Measurements from ENCODE around the gene ATP2C2. TPM values are rescaled to one million over a fixed set of nuclear protein-coding genes. Genes with fewer than 3 reads are reported as not detected.
A peak's percentile ranks its signal among the peaks of the same experiment; 100 is the strongest.

Gene ATP2C2
- total and polyA plus RNA-seq, 8 donors: 11.2 to 52.8 (median 22.2) TPM

DNA sequence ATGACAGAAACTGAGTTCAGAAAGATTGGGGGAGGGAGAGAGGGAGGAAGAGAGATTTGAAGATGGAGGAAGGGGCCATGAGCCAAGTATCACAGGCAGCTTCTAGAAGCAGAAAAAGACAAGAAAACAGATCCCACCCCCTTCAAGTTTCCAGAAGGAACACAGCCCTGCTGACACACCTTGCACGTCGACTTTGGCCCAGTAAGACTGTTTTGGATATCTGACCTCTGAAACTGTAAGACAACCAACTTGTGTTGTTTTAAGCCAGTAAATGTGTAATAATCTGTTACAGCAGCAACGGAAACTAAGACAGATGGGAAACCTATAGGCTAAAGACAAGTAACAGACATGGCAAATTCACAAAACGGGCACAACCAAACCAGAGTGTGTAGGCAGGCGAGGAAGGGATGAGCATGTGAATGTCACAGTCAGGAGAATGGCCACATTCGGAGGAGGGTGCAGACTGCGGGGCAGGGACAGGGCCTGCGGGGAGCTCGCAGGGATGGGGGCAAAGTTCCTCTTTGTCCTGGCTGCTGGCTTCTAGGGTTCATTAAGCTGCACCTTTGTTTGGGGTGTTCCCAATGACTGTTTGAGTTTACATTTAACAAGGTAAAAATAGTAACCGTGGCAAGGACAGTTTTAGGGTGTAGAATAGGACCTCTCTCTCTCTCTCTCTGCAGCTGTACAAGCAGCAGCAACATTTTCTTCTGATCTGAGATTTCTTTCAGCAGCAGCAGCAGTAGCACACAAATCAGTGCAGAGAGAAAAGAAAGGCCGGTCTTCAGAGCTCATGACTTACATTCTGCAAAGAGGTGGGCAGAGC lies 18.3 kb upstream of the ATP2C2 start:
- Histone ChIP-seq H3K4me3 (no peak overlapping the region), H3K9me3 (no peaks in the 10 kb centered on the region), H3K4me1 (no peaks in the 10 kb centered on the region), H3K27me3 (no peaks in the 10 kb centered on the region), H3K36me3 (no peaks in the 10 kb centered on the region), H3K27ac (no peak overlapping the region)
- ATAC-seq (no peak), DNase-seq (no peak)
- intact Hi-C loops (cut with DNase I): no loop called here
- TF ChIP-seq, protein P1, sequence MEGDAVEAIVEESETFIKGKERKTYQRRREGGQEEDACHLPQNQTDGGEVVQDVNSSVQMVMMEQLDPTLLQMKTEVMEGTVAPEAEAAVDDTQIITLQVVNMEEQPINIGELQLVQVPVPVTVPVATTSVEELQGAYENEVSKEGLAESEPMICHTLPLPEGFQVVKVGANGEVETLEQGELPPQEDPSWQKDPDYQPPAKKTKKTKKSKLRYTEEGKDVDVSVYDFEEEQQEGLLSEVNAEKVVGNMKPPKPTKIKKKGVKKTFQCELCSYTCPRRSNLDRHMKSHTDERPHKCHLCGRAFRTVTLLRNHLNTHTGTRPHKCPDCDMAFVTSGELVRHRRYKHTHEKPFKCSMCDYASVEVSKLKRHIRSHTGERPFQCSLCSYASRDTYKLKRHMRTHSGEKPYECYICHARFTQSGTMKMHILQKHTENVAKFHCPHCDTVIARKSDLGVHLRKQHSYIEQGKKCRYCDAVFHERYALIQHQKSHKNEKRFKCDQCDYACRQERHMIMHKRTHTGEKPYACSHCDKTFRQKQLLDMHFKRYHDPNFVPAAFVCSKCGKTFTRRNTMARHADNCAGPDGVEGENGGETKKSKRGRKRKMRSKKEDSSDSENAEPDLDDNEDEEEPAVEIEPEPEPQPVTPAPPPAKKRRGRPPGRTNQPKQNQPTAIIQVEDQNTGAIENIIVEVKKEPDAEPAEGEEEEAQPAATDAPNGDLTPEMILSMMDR (IDR thresholded peaks at IDR 0.05): no peak

DNA sequence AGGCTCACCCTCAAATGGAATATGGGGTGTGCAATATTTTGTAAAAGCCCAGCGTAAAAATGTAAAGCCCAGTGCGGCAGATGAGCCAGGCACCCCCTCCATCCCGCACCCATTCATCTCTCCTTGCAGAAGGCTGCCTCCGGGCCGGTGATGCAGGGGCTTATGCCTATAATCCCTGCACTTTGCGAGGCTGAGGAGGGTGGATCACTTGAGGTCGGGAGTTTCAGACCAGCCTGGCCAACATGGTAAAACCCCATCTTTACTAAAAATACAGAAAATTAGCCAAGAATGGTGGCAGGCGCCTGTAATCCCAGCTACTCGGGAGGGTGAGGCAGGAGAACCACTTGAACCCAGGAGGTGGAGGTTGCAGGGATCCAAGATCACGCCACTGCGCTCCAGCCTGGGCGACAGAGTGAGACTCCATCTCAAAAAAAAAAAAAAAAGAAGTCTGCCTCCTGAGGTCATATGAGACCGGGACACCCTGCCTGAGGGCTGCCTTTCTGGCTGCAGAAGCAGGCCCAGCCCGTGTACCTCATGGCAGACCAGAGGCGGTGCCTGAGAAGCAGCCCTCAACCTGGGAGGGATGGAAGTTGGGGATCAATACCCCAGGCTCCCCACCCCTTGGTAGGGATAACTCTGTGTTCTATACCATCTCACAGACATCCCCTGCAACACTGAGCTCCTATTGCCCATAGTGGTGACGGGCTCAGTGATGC lies 17.5 kb upstream of the ATP2C2 start:
- no peaks in the 10 kb centered on the region for H3K27me3 ChIP-seq
- TF ChIP-seq, protein P1 (IDR thresholded peaks at IDR 0.05): no peak
- no peak for ATAC-seq
- H3K9me3 ChIP-seq: no peaks in the 10 kb centered on the region
- H3K36me3 ChIP-seq: no peaks in the 10 kb centered on the region
- H3K4me1 ChIP-seq: no peaks in the 10 kb centered on the region
- intact Hi-C loops (cut with DNase I): no loop called here
- H3K4me3 ChIP-seq: no peak overlapping the region
- H3K27ac ChIP-seq: no peak overlapping the region
- DNase-seq: no peak

DNA sequence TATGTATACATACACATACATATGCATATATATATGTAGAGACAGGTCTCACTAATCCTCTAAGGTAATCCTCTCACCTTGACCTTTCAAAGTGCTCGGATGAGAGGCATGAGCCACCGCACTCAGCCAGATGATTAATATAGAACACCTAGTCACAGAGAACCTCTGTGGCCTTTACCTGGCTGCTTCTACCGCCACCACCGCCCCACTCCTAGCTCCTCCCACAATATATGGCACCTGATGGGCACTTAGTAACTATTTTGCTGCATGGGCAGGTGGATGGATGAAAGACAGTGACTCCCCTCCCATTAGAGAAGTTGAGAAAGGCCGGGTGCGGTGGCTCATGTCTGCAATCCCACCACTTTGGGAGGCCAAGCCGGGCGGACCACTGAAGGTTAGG lies 16.7 kb upstream of the ATP2C2 start:
- TF ChIP-seq, protein P1 (IDR thresholded peaks at IDR 0.05): no peak
- H3K4me3 ChIP-seq: no peak overlapping the region
- no peak for ATAC-seq

DNA sequence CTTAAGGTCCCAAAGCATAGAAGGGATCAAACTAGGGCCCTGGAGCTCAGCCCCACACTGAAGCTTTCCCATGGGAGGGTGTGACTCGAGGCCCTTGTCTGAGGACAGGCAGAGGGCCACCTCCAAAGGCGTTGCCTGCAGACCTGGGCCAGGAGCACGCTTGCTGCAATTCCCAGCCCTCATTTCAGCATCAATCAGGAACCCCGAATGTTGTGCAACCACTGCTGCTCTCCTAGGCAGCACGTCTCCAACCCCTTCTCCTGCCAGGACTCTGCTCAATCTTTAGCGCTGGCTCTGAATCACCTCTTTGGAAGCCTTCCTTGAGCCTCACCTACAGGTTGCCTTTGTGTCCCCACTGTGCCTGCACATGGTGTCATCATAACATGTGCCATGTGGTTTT lies 14.0 kb upstream of the ATP2C2 start:
- no peaks in the 10 kb centered on the region for H3K36me3 ChIP-seq
- H3K27ac ChIP-seq: no peak overlapping the region
- DNase-seq (no peak), ATAC-seq (peak; percentile 33)
- no peaks in the 10 kb centered on the region for H3K27me3 ChIP-seq
- H3K9me3 ChIP-seq: no peaks in the 10 kb centered on the region
- intact Hi-C loops (cut with DNase I): no loop called here
- TF ChIP-seq, protein P1 (IDR thresholded peaks at IDR 0.05): no peak
- H3K4me1 ChIP-seq: peaks cover 3 to 16% of the 10 kb centered on the region in 2 donors
- no peak overlapping the region for H3K4me3 ChIP-seq

More for the DNA sequence above, 16.7 kb upstream of the ATP2C2 start:
- Histone ChIP-seq H3K27ac (no peak overlapping the region), H3K4me1 (peaks cover under 1 to 3% of the 10 kb centered on the region in 2 donors), H3K27me3 (no peaks in the 10 kb centered on the region), H3K36me3 (no peaks in the 10 kb centered on the region), H3K9me3 (no peaks in the 10 kb centered on the region)
- no peak for DNase-seq
- intact Hi-C loops (cut with DNase I): no loop called here

DNA sequence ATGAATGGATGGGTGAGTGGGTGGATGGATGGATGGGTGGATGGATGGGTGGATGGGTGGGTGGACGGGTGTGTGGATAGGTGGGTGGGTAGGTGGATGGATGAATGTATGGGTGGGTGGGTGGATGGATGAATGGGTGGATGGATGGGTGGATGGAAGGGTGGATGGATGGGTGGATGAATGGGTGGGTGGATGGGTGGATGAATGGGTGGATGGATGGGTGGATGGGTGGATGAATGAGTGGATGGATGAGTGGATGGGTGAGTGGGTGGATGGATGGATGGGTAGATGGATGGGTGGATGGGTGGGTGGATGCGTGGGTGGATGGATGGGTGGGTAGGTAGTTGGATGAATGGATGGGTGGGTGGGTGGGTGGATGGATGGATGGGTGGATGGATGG lies 13.2 kb upstream of the ATP2C2 start:
- Histone ChIP-seq H3K36me3 (no peaks in the 10 kb centered on the region), H3K4me1 (peaks cover 3 to 16% of the 10 kb centered on the region in 2 donors), H3K27me3 (no peaks in the 10 kb centered on the region), H3K27ac (no peak overlapping the region), H3K4me3 (no peak overlapping the region), H3K9me3 (no peaks in the 10 kb centered on the region)
- intact Hi-C loops (cut with DNase I): no loop called here
- TF ChIP-seq, protein P1 (IDR thresholded peaks at IDR 0.05): no peak
- DNase-seq: no peak
- no peak for ATAC-seq
